ENCODE measurements around the gene ICOSLG.
"Not testable (repeated sequence)": the region's sequence is repeated elsewhere in the genome, so short reads cannot be mapped to it uniquely, and the experiment has no call there.

Gene ICOSLG

GRCh38 chr21:44240842-44241241, at the start of gene ICOSLG:
ICOSLG (minus strand) TSS chr21:44240943; CDS start chr21:44240817, 126 bp downstream.
- ATAC-seq: peak; percentile 46
- DNase-seq: not testable (repeated sequence)

GRCh38 chr21:44289381-44290010, 48.8 kb upstream of the ICOSLG start:
- no peak for DNase-seq
- ATAC-seq: no peak

GRCh38 chr21:44288251-44289110, 47.7 kb upstream of the ICOSLG start:
- no peak for ATAC-seq
- no peak for DNase-seq

- ATAC-seq: no peak
- DNase-seq: no peak
Observed at GRCh38 chr21:44286716-44287632, 46.2 kb upstream of the ICOSLG start.

- DNase-seq: no peak
- no peak for ATAC-seq
Observed at GRCh38 chr21:44286086-44286715, 45.5 kb upstream of the ICOSLG start.

- no peak for ATAC-seq
Observed at GRCh38 chr21:44285138-44285992, 44.6 kb upstream of the ICOSLG start, which contains the start of gene AIRE. AIRE (plus strand) TSS chr21:44285876; CDS start chr21:44286007, 131 bp downstream.

GRCh38 chr21:44283948-44284347, 43.2 kb upstream of the ICOSLG start:
- no peak for ATAC-seq

More at GRCh38 chr21:44285138-44285992, 44.6 kb upstream of the ICOSLG start, which contains the start of gene AIRE:
- no peak for DNase-seq

GRCh38 chr21:44283211-44283785, 42.6 kb upstream of the ICOSLG start:
- DNase-seq, ATAC-seq: not testable (repeated sequence)

More at GRCh38 chr21:44283948-44284347, 43.2 kb upstream of the ICOSLG start:
- DNase-seq: no peak

- DNase-seq: no peak
- ATAC-seq: no peak
Observed at GRCh38 chr21:44282370-44282769, 41.6 kb upstream of the ICOSLG start.

GRCh38 chr21:44281801-44282200, 41.1 kb upstream of the ICOSLG start:
- no peak for ATAC-seq
- DNase-seq: no peak

- DNase-seq (no peak), ATAC-seq (no peak)
Observed at GRCh38 chr21:44279354-44280260, 38.9 kb upstream of the ICOSLG start.

GRCh38 chr21:44275041-44275440, 34.3 kb upstream of the ICOSLG start:
- no peak for ATAC-seq
- DNase-seq: no peak

GRCh38 chr21:44273046-44273445, 32.3 kb upstream of the ICOSLG start:
- DNase-seq (no peak), ATAC-seq (no peak)

GRCh38 chr21:44272284-44272858, 31.6 kb upstream of the ICOSLG start:
- DNase-seq: no peak
- ATAC-seq: peak; percentile 28

GRCh38 chr21:44271558-44272283, 31.0 kb upstream of the ICOSLG start:
- ATAC-seq (no peak), DNase-seq (no peak)

- ATAC-seq (no peak), DNase-seq (no peak)
Observed at GRCh38 chr21:44269090-44269489, 28.3 kb upstream of the ICOSLG start.

- DNase-seq (no peak), ATAC-seq (no peak)
Observed at GRCh38 chr21:44267655-44268142, 27.0 kb upstream of the ICOSLG start.

- ATAC-seq: no peak
- DNase-seq: no peak
Observed at GRCh38 chr21:44265734-44266270, 25.1 kb upstream of the ICOSLG start.
